SK-N-SH (cell line): Measurements from ENCODE around the gene RSPH4A.

Experiments
- CHD2 ChIP-seq: fragments of 150-350 bp; IDR thresholded peaks from 2 replicates; pipeline ENCODE4 v1.6.1; 2018; ENCODE audit warnings: low read length; ENCODE audit not compliant: partially characterized antibody
- FOXJ3 ChIP-seq: sonication (generic); formaldehyde crosslinking; IDR thresholded peaks from 2 replicates; pipeline ENCODE4 v1.5.1; 2020; ENCODE audit warnings: mild to moderate bottlenecking, missing genetic modification reagents
- GABPA ChIP-seq: IDR thresholded peaks from 2 replicates; pipeline ENCODE4 v1.4.0; 2012; ENCODE audit warnings: low read depth, mild to moderate bottlenecking
- JUND ChIP-seq: IDR thresholded peaks from 2 replicates; pipeline ENCODE4 v1.4.0; 2012
- MEF2A ChIP-seq: IDR thresholded peaks from 2 replicates; pipeline ENCODE4 v1.4.0; 2012; ENCODE audit warnings: low read depth, borderline replicate concordance
- NFIC ChIP-seq: IDR thresholded peaks from 2 replicates; pipeline ENCODE4 v1.4.0; 2012; ENCODE audit warnings: borderline replicate concordance
- POLR2AphosphoS5 ChIP-seq: IDR thresholded peaks from 2 replicates; pipeline ENCODE4 v1.6.1; 2012; ENCODE audit warnings: low read depth, low read length
- RAD21 ChIP-seq: IDR thresholded peaks from 2 replicates; pipeline ENCODE4 v1.6.1; 2012; ENCODE audit warnings: mild to moderate bottlenecking, low read length
- TF ChIP-seq, protein P1 (sequence below): IDR thresholded peaks from 2 replicates; pipeline ENCODE4 v1.6.1; 2012; ENCODE audit warnings: mild to moderate bottlenecking, low read depth, low read length, moderate library complexity
- TF ChIP-seq, protein P2 (sequence below): fragments of 200-600 bp; sonication (generic); IDR thresholded peaks from 2 replicates; pipeline ENCODE4 v1.6.1; 2017; ENCODE audit warnings: antibody characterized with exemption, mild to moderate bottlenecking, moderate library complexity
- TF ChIP-seq, protein P3 (sequence below): IDR thresholded peaks from 2 replicates; pipeline ENCODE4 v1.4.0; 2012; ENCODE audit warnings: low read depth, borderline replicate concordance
- TF ChIP-seq, protein P4 (sequence below): IDR thresholded peaks from 2 replicates; pipeline ENCODE4 v1.4.0; 2012; ENCODE audit warnings: low read depth

DNA sequence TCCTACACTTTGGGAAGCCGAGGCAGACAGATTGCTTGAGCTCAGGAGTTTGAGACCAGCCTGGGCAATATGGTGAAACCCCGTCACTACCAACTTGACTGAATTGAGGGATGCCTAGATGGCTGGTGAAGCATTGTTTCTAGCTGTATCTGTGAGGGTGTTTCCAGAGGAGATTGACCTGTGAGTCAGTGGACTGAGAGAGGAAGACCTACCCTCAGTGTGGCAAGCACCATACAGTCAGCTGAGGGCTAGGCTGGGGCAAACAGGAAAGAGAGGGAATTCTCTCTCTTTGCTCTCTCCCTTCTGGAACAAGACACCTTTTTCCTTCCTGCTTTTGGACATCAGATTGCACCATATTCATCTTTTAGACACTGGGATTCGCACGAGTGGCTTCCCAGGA is 56.0 kb downstream of the RSPH4A start:
- TF ChIP-seq, protein P1, sequence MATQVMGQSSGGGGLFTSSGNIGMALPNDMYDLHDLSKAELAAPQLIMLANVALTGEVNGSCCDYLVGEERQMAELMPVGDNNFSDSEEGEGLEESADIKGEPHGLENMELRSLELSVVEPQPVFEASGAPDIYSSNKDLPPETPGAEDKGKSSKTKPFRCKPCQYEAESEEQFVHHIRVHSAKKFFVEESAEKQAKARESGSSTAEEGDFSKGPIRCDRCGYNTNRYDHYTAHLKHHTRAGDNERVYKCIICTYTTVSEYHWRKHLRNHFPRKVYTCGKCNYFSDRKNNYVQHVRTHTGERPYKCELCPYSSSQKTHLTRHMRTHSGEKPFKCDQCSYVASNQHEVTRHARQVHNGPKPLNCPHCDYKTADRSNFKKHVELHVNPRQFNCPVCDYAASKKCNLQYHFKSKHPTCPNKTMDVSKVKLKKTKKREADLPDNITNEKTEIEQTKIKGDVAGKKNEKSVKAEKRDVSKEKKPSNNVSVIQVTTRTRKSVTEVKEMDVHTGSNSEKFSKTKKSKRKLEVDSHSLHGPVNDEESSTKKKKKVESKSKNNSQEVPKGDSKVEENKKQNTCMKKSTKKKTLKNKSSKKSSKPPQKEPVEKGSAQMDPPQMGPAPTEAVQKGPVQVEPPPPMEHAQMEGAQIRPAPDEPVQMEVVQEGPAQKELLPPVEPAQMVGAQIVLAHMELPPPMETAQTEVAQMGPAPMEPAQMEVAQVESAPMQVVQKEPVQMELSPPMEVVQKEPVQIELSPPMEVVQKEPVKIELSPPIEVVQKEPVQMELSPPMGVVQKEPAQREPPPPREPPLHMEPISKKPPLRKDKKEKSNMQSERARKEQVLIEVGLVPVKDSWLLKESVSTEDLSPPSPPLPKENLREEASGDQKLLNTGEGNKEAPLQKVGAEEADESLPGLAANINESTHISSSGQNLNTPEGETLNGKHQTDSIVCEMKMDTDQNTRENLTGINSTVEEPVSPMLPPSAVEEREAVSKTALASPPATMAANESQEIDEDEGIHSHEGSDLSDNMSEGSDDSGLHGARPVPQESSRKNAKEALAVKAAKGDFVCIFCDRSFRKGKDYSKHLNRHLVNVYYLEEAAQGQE = no peak
- TF ChIP-seq RAD21 = no peak
- TF ChIP-seq, protein P2, sequence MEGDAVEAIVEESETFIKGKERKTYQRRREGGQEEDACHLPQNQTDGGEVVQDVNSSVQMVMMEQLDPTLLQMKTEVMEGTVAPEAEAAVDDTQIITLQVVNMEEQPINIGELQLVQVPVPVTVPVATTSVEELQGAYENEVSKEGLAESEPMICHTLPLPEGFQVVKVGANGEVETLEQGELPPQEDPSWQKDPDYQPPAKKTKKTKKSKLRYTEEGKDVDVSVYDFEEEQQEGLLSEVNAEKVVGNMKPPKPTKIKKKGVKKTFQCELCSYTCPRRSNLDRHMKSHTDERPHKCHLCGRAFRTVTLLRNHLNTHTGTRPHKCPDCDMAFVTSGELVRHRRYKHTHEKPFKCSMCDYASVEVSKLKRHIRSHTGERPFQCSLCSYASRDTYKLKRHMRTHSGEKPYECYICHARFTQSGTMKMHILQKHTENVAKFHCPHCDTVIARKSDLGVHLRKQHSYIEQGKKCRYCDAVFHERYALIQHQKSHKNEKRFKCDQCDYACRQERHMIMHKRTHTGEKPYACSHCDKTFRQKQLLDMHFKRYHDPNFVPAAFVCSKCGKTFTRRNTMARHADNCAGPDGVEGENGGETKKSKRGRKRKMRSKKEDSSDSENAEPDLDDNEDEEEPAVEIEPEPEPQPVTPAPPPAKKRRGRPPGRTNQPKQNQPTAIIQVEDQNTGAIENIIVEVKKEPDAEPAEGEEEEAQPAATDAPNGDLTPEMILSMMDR = no peak
- TF ChIP-seq JUND = no peak
- TF ChIP-seq, protein P3, sequence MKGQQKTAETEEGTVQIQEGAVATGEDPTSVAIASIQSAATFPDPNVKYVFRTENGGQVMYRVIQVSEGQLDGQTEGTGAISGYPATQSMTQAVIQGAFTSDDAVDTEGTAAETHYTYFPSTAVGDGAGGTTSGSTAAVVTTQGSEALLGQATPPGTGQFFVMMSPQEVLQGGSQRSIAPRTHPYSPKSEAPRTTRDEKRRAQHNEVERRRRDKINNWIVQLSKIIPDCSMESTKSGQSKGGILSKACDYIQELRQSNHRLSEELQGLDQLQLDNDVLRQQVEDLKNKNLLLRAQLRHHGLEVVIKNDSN = no peak
- TF ChIP-seq NFIC = no peak
- TF ChIP-seq FOXJ3 (CRISPR knock-in tag) = no peak
- TF ChIP-seq POLR2AphosphoS5 = no peak
- TF ChIP-seq MEF2A = no peak
- TF ChIP-seq GABPA = no peak
- no peak for TF ChIP-seq CHD2
- TF ChIP-seq, protein P4, sequence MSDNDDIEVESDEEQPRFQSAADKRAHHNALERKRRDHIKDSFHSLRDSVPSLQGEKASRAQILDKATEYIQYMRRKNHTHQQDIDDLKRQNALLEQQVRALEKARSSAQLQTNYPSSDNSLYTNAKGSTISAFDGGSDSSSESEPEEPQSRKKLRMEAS = no peak
